Hepatocyte (in vitro differentiated cells): ENCODE data around the gene CRLF1. TPM values are rescaled to one million over a fixed set of nuclear protein-coding genes. Genes with fewer than 3 reads are reported as not detected.

Experiments used
- DNase-seq: peaks from one replicate; pipeline ENCODE4 v3.0.0-alpha.2; 2016; ENCODE audit warnings: low spot score
- H2AFZ ChIP-seq: fragments of 200-600 bp; sonication (generic); 2 replicates; pipeline ENCODE4 v1.6.0; 2016; ENCODE audit warnings: antibody characterized with exemption, mild to moderate bottlenecking
- H3K27ac ChIP-seq: fragments of 200-600 bp; sonication (generic); 2 replicates; pipeline ENCODE4 v1.5.1; 2016; ENCODE audit warnings: mild to moderate bottlenecking
- H3K27me3 ChIP-seq: fragments of 200-600 bp; sonication (generic); 2 replicates; pipeline ENCODE4 v1.6.1; 2016
- H3K36me3 ChIP-seq: fragments of 200-600 bp; sonication (generic); replicated peaks from 2 replicates; pipeline ENCODE4 v1.5.1; 2016; ENCODE audit warnings: low read depth; ENCODE audit not compliant: insufficient read depth
- H3K4me1 ChIP-seq: fragments of 200-600 bp; sonication (generic); 2 replicates; pipeline ENCODE4 v1.5.1; 2016; ENCODE audit warnings: mild to moderate bottlenecking, moderate library complexity; ENCODE audit not compliant: insufficient read depth
- H3K4me2 ChIP-seq: fragments of 200-600 bp; sonication (generic); 2 replicates; pipeline ENCODE4 v1.6.0; 2016
- H3K4me3 ChIP-seq: fragments of 200-600 bp; sonication (generic); 2 replicates; pipeline ENCODE4 v1.5.1; 2016; ENCODE audit warnings: mild to moderate bottlenecking
- H3K79me2 ChIP-seq: fragments of 200-600 bp; sonication (generic); 2 replicates; pipeline ENCODE4 v1.6.0; 2017; ENCODE audit warnings: mild to moderate bottlenecking
- H3K9me2 ChIP-seq: fragments of 200-600 bp; sonication (generic); replicated peaks from 2 replicates; pipeline ENCODE4 v1.6.0; 2017; ENCODE audit warnings: mild to moderate bottlenecking; ENCODE audit not compliant: insufficient read depth
- H3K9me3 ChIP-seq: fragments of 200-600 bp; sonication (generic); 2 replicates; pipeline ENCODE4 v1.5.1; 2016; ENCODE audit warnings: low read depth, mild to moderate bottlenecking
- H4K20me1 ChIP-seq: fragments of 200-600 bp; sonication (generic); 2 replicates; pipeline ENCODE4 v1.6.0; 2016; ENCODE audit warnings: mild to moderate bottlenecking; ENCODE audit not compliant: insufficient read depth, poor library complexity, severe bottlenecking
- EZH2 ChIP-seq: fragments of 200-600 bp; sonication (generic); IDR thresholded peaks from 2 replicates; pipeline ENCODE4 v1.6.1; 2016; ENCODE audit warnings: antibody characterized with exemption, mild to moderate bottlenecking, borderline replicate concordance
- EZH2phosphoT487 ChIP-seq: fragments of 200-600 bp; sonication (generic); IDR thresholded peaks from one replicate; pipeline ENCODE4 v1.6.1; 2018; ENCODE audit warnings: antibody characterized with exemption, mild to moderate bottlenecking, low read depth, moderate library complexity; ENCODE audit not compliant: unreplicated experiment, severe bottlenecking
- WGBS: methylation state at CpG from one replicate; pipeline ENCODE4 v1.1.6; 2016; ENCODE audit warnings: low lambda C conversion rate; ENCODE audit errors: missing lambda C conversion rate; 5-methylcytosine and 5-hydroxymethylcytosine counted together
- polyA plus RNA-seq: library from polyadenylated mRNA; unstranded; fragments of >200 nt; fragmentation: Nextera tagmentation; extraction: Ambion mirVana; gene quantifications from 2 replicates; pipeline ENCODE4 v1.2.1, GENCODE V29; 2016
- total RNA-seq: library from RNA; depleted of rRNA; stranded (reverse); fragments of >200 nt; gene quantifications from 2 replicates; pipeline ENCODE4 v1.2.3, GENCODE V29; 2014
- TF ChIP-seq, protein P1 (sequence below): fragments of 200-600 bp; sonication (generic); IDR thresholded peaks from 2 replicates; pipeline ENCODE4 v1.5.1; 2016; ENCODE audit warnings: antibody characterized with exemption, mild to moderate bottlenecking; ENCODE audit not compliant: poor library complexity

Gene CRLF1
- total and polyA plus RNA-seq, 2 experiments from 2014 or later, result 13.9 to 42.2 TPM

- H3K9me2 ChIP-seq, result no peaks in the 10 kb centered on the region
- no peaks in the 10 kb centered on the region for H3K36me3 ChIP-seq
- H3K27ac ChIP-seq, result no peak within 1 kb of the TSS
- no peaks in the 10 kb centered on the region for H3K9me3 ChIP-seq
- no peaks in the 10 kb centered on the region for H3K79me2 ChIP-seq
- under 1% methylated on average over 46 of the region's 70 CpGs for WGBS
- TF ChIP-seq EZH2, result peak; percentile 75
- no peak for TF ChIP-seq EZH2phosphoT487
- H3K4me1 ChIP-seq, result peaks cover 26% of the 10 kb centered on the region
- peak within 1 kb of the TSS; percentile 45 for H3K4me3 ChIP-seq
- peak within 1 kb of the TSS; percentile 92 for H3K4me2 ChIP-seq
- peaks cover 80% of the 10 kb centered on the region for H3K27me3 ChIP-seq
- no peaks in the 10 kb centered on the region for H4K20me1 ChIP-seq
- DNase-seq, result no peak
- H2AFZ ChIP-seq, result peak within 1 kb of the TSS; percentile 60
These were observed 6.4 kb upstream of the CRLF1 start, which contains the start of gene TMEM59L for GRCh38 chr19:18612772-18613588. TSS of gene TMEM59L (plus strand) at chr19:18612870. CDS start at chr19:18612959, 89 bp downstream.

- Histone ChIP-seq H3K36me3 (no peaks in the 10 kb centered on the region), H3K4me3 (peak overlapping the region; percentile 45), H3K27me3 (peaks cover 87% of the 10 kb centered on the region), H3K4me2 (peak overlapping the region; percentile 92), H3K4me1 (peaks cover 33% of the 10 kb centered on the region), H2AFZ (peak overlapping the region; percentile 60), H3K9me2 (no peaks in the 10 kb centered on the region), H3K79me2 (no peaks in the 10 kb centered on the region), H3K9me3 (no peaks in the 10 kb centered on the region), H3K27ac (no peak overlapping the region), H4K20me1 (no peaks in the 10 kb centered on the region)
- no peak for DNase-seq
- WGBS, result 4% methylated on average over 16 of the region's 30 CpGs
- TF ChIP-seq, protein P1, sequence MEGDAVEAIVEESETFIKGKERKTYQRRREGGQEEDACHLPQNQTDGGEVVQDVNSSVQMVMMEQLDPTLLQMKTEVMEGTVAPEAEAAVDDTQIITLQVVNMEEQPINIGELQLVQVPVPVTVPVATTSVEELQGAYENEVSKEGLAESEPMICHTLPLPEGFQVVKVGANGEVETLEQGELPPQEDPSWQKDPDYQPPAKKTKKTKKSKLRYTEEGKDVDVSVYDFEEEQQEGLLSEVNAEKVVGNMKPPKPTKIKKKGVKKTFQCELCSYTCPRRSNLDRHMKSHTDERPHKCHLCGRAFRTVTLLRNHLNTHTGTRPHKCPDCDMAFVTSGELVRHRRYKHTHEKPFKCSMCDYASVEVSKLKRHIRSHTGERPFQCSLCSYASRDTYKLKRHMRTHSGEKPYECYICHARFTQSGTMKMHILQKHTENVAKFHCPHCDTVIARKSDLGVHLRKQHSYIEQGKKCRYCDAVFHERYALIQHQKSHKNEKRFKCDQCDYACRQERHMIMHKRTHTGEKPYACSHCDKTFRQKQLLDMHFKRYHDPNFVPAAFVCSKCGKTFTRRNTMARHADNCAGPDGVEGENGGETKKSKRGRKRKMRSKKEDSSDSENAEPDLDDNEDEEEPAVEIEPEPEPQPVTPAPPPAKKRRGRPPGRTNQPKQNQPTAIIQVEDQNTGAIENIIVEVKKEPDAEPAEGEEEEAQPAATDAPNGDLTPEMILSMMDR, result no peak
- peak; percentile 26 for TF ChIP-seq EZH2phosphoT487
These were observed 5.6 kb upstream of the CRLF1 start for GRCh38 chr19:18612051-18612771.

GRCh38 chr19:18611327-18612050 lies 4.9 kb upstream of the CRLF1 start:
- peak overlapping the region; percentile 92 for H3K4me2 ChIP-seq
- no peak overlapping the region for H2AFZ ChIP-seq
- no peak overlapping the region for H3K27ac ChIP-seq
- peaks cover 88% of the 10 kb centered on the region for H3K27me3 ChIP-seq
- WGBS, result under 1% methylated on average over 36 of the region's 62 CpGs
- H3K4me1 ChIP-seq, result peaks cover 33% of the 10 kb centered on the region
- no peaks in the 10 kb centered on the region for H4K20me1 ChIP-seq
- no peaks in the 10 kb centered on the region for H3K79me2 ChIP-seq
- no peak overlapping the region for H3K4me3 ChIP-seq
- no peak for DNase-seq
- H3K9me2 ChIP-seq, result no peaks in the 10 kb centered on the region
- no peaks in the 10 kb centered on the region for H3K9me3 ChIP-seq
- TF ChIP-seq, protein P1, result no peak
- TF ChIP-seq EZH2 (peak; percentile 97), EZH2phosphoT487 (peak; percentile 6)
- no peaks in the 10 kb centered on the region for H3K36me3 ChIP-seq
